Measurements from ENCODE around the gene NECTIN2.
"Not testable (repeated sequence)": the region's sequence is repeated elsewhere in the genome, so short reads cannot be mapped to it uniquely, and the experiment has no call there.

NECTIN2 gene

DNA sequence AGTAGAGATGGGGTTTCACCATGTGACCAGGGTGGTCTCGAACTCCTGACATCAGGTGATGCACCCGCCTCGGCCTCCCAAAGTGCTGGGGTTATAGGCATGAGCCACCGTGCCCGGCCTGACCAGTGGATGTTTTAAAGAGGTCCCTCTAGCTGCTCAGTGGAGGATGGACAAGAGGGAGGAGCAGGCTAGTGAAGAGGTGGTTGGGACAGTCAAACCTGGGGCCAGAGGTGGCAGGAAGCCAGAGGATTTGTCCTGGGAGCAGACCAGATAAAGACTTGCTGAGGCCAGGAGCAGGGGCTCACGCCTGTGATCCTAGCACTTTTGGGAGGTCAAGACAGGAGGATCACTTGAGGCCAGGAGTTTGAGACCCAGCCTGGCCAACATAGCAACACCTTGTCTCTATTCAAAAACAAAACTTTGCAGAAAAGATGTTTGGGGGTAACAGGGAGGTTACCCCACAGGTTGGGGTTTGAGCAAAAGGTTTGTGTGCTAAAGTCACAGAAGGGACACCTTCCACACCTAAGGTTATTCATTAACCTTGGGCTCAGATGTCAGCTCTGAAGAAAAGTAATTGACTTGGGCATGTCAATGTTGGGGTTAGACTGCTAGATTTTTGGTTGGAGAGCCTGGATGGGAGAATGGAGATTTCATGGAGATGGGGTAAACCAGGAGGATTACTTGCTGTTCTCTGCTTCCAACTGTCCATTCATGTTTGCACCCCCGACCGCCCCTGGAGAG is 28.2 kb upstream of the NECTIN2 start:
- no peak for DNase-seq

- no peak for DNase-seq
Measured at GRCh38 chr19:44818466-44819031, 27.5 kb upstream of the NECTIN2 start.

DNA sequence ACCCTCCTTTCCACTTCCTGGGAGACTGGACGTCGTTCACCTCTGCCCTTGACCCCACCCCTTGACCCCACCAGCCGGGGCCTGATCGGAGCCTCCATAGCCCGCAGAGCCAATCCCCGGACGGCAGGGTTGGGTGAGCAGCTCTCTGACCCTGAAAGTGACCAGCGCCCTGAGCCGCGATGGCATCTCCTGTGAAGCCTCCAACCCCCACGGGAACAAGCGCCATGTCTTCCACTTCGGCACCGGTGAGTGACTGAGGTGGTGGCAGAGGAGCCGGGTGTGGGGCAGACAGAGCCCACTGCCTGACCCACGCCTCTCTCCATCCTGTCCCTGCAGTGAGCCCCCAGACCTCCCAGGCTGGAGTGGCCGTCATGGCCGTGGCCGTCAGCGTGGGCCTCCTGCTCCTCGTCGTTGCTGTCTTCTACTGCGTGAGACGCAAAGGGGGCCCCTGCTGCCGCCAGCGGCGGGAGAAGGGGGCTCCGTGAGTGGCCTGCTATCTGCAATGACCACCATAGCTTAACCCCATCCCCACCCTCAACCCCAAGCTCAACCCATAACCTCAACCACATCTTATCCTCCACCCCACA is 26.8 kb upstream of the NECTIN2 start:
- DNase-seq = no peak

GRCh38 chr19:44820648-44821609 is 25.2 kb upstream of the NECTIN2 start:
- DNase-seq = no peak

DNA sequence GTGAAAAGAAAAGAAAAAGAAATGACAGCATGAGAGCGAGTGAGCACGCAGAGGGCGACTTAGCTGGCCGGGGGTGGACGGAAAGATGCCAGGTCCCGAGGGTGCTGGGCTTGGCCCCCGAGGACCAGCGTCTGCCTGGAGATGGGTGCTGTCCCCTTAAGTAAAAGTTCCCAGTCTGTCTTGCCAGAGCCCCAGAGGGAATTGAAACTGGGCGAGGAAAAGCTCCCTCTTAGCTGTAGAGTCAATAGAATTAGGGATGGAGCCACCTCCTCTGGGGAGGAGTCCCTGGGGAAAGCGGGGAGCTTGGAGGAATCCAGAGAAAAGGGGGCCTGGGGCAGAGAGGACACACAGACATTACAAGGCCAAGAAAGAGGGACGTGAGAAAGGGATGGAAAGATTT is 23.9 kb upstream of the NECTIN2 start:
- DNase-seq = no peak

GRCh38 chr19:44822670-44823372 is 23.3 kb upstream of the NECTIN2 start:
- DNase-seq = no peak

GRCh38 chr19:44823373-44823698 is 22.8 kb upstream of the NECTIN2 start:
- DNase-seq = no peak

GRCh38 chr19:44824761-44825160 is 21.3 kb upstream of the NECTIN2 start:
- DNase-seq = no peak

DNA sequence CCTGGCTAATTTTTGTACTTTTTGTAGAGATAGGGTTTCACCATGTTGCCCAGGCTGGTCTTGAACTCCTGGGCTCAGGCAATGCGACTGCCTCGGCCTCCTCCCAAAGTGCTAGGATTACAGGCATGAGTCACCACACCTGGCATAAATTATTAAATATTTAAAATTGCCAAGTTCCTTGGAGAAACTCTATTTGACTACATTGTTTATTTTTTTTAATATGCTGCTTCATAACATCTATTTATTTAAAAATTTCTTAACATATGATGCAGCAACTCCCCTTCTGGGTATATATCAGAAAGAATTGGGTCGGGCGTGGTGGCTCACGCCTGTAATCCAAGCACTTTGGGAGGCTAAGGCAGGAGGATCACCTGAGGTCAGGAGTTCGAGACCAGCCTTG is 13.2 kb upstream of the NECTIN2 start:
- DNase-seq = peak; percentile 57

DNA sequence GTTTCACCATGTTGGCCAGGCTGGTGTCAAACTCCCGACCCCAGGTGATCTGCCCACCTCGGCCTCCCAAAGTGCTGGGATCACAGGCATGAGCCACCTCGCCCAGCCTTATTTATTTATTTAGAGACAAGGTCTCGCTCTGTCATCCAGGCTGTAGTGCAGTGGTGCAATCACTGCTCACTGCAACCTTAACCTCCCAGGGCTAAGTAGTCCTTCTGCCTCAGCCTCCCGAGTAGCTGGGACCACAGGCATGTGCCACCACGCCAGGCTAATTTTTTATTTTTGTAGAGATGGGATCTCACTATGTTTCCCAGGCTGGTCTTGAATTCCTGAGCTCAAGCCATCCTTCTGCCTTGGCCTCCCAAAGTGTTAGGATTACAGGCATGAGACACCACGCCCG is 11.7 kb upstream of the NECTIN2 start:
- not testable (repeated sequence) for DNase-seq

- no peak for DNase-seq
Measured at GRCh38 chr19:44839276-44839675, 6.8 kb upstream of the NECTIN2 start.

GRCh38 chr19:44840811-44841210 is 5.3 kb upstream of the NECTIN2 start:
- no peak for DNase-seq

GRCh38 chr19:44841231-44841630 is 4.9 kb upstream of the NECTIN2 start:
- no peak for DNase-seq

DNA sequence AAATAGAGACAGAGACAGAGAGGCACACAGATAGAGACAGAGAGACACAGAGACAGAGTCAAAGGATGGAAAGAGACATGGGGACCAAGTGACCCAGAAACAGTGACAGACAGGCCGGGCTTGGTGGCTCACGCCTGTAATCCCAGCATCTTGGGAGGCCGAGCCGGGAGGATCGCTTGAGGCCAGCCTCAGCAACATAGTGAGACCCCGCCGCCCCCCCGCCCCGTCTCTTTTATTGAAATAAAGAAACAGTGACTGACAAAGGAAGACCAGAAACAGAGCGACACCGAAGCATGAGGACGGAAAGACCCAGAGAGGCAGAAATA is 848 bp upstream of the NECTIN2 start:
- no peak for DNase-seq

DNA sequence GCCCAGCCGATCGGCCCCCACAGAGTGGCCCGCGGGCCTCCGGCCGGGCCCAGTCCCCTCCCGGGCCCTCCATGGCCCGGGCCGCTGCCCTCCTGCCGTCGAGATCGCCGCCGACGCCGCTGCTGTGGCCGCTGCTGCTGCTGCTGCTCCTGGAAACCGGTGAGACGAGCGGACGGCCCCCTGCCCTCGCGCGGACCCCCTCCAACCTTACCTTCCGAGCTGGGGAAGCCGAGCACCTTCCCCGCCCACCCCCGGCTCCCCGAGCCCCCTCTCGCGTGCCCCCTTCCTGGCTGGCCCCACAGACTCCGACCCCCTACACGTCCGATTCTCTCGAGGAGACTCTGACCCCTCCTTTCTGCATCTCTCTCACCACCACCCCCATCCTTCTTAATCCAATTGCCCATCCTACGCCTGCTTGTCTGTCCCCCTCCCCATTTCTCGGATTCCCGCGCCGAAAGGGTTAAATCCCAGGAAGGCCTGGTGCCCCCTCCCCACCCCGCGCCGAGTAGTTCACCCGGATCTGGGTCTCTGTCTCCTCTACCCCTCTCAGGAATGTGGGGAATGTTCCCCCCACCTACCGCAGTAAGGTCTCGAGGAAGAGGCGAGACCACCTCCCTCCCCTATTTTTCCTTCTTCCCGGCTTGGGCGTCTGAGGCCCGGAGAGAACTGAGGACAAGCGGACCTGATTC is 502 bp downstream of the NECTIN2 start:
- no peak for DNase-seq

- peak; percentile 22 for DNase-seq
Measured at GRCh38 chr19:44847144-44848035, 1.3 kb downstream of the NECTIN2 start.

GRCh38 chr19:44848036-44848811 is 2.1 kb downstream of the NECTIN2 start:
- peak; percentile 22 for DNase-seq

- no peak for DNase-seq
Measured at GRCh38 chr19:44848812-44849447, 2.8 kb downstream of the NECTIN2 start.

GRCh38 chr19:44850641-44851109 is 4.6 kb downstream of the NECTIN2 start:
- no peak for DNase-seq

DNA sequence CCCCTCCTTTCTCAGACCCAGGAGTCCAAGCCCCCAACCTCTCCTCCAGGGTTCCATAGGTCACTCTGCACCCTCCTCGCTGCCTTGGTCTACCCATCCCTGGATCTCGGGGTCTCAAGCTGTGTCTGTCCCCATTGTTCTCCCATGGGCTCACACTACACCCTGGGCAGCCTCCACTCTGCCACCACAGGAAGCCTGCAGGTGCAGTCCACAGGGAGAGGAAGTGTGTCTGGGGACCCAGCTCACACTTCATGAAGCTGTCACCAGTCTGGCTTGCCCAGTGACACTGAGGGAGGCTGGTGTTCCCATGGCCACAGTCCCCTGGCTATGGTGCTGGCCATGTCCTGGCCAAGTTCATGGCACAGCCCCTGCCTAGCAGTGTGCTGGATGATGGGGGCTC is 5.3 kb downstream of the NECTIN2 start:
- DNase-seq = no peak
